Activated T-cell treated with anti-CD3 and anti-CD28 coated beads, Interleukin-2, amount 50 U/mL, for 4 hours (primary cell): Measurements from ENCODE around the gene MDK. TPM values are rescaled to one million over a fixed set of nuclear protein-coding genes. Genes with fewer than 3 reads are reported as not detected.

Source experiments
- ATAC-seq, 2 donors: fragments of 200-7000 bp; cut with Tn5 transposase; one replicate each; pipeline ENCODE4 v1.10.0; 2021
- DNase-seq: peaks from one replicate; pipeline ENCODE4 v3.0.0-alpha.2; 2020
- H3K27me3 Mint-ChIP-seq: one replicate; pipeline ENCODE4 v1.8.0; 2021; ENCODE audit warnings: low read depth, mixed read lengths
- H3K36me3 Mint-ChIP-seq: one replicate; pipeline ENCODE4 v1.8.0; 2022; ENCODE audit warnings: mixed read lengths; ENCODE audit not compliant: insufficient read depth
- H3K4me1 Mint-ChIP-seq: one replicate; pipeline ENCODE4 v1.8.0; 2021; ENCODE audit warnings: low read depth, mixed read lengths
- H3K4me3 Mint-ChIP-seq: one replicate; pipeline ENCODE4 v1.8.0; 2021; ENCODE audit warnings: mild to moderate bottlenecking, moderate library complexity, mixed read lengths
- H3K9me3 Mint-ChIP-seq: one replicate; pipeline ENCODE4 v1.8.0; 2021; ENCODE audit warnings: mixed read lengths
- total RNA-seq, 3 donors: library from RNA; stranded (reverse); gene quantifications; one replicate each; pipeline ENCODE4 v1.2.1, GENCODE V29; 2021

The MDK gene
- total RNA-seq, 3 donors from 2014 or later = 2.1 to 3.0 (median 2.9) TPM

DNA sequence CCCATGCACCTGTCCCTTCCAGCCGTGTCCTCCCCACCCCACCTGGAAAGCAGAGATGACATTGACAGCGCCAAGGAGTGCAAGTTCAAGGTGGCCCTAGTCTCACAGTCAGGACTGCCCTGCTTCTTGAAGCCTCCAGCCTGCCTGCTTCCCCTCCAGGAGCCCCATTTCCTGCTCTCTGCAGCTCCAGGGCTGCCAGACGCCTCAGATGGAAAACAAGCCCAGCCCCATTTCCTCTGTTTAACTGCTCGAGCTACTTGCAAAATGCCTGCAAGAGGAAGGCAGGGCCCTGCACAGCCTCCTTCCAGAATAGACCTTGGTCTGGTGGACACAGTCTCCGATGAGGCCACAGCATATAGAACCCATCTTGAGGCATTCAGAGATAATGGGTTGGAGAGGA lies 39.2 kb upstream of the MDK start:
- no peaks in the 10 kb centered on the region for H3K27me3 Mint-ChIP-seq
- H3K4me3 Mint-ChIP-seq = no peak overlapping the region
- no peaks in the 10 kb centered on the region for H3K9me3 Mint-ChIP-seq

DNA sequence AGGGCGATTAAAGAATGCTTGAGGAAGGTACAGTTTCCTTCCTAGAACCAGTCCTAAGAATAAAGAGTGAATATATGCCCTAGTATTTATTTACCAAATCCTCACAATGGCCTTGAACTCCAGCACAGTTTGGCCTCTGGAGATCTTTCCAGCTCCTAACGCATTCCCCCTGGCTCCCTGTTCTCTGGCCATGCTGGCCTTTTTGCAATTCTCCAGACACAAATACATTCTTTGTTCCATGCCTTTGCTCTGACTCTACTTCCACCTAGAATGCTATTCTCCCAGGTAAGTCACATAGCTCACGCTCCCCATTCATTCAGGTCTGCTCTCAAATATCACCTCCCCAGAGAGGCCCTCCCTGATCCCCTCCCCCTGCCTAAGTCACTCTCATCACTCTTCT lies 37.9 kb upstream of the MDK start:
- ATAC-seq = no peak
- Mint-ChIP-seq H3K27me3 (no peaks in the 10 kb centered on the region), H3K36me3 (no peaks in the 10 kb centered on the region), H3K9me3 (no peaks in the 10 kb centered on the region), H3K4me3 (no peak overlapping the region), H3K4me1 (peaks cover 75% of the 10 kb centered on the region)
- DNase-seq = no peak

More for the DNA sequence above, 39.2 kb upstream of the MDK start:
- ATAC-seq = no peak
- Mint-ChIP-seq H3K4me1 (peaks cover 80% of the 10 kb centered on the region), H3K36me3 (no peaks in the 10 kb centered on the region)
- no peak for DNase-seq

DNA sequence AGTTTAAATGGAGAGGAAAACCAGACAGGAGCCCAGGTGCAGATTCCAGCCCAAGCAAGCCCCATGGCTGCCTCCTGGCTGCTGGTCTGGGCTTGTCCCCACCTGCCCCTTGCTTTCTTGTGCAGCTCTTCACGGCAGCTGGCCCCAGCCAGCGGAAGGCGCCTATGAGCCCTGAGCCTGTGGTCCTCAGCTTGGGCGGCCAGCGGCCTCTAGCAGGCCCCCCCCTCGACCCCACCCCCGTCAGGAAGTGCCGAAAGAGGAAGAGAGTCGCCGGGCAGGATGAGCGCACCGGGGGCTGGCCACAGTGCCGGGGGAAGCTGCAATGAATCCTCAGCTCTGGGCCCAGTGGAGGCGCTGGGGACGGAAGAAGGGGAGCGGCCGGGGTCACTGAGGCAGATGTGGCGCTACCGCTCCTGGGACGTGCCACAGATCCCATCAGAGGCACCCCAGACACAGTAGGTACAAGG lies 36.3 kb upstream of the MDK start:
- no peaks in the 10 kb centered on the region for H3K9me3 Mint-ChIP-seq
- H3K4me3 Mint-ChIP-seq = peak overlapping the region; percentile 84
- no peaks in the 10 kb centered on the region for H3K27me3 Mint-ChIP-seq
- ATAC-seq (no peak), DNase-seq (no peak)
- H3K4me1 Mint-ChIP-seq = peaks cover 77% of the 10 kb centered on the region
- H3K36me3 Mint-ChIP-seq = no peaks in the 10 kb centered on the region

DNA sequence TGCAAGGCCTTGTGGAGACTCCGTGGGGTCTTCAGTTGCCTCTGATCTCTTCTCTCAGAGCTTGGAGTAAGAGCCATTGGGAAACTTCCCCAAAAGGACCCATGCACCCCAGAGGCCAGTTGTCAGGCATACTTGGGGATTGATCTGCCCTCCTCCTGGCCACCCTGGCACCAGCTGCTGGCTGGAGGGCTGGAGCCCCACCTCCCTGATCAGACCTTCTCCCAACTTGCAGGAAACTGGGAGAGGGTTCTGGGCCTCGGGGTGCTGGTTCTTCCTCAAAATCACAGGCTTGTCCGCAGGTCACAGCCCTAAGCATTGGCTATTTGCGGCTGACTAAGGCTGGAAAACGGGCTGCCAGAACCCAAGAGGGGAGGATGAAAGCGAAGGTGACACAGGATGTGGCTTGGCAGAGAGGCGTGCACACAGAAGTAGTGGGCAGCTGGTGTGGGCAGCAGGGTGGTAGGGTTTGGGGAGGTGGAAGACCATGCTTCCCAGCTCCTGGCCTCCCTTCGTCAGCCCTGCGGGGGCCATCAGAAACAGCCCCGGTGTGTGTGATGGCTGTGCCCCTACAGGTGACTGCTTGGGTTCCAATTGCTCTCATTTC lies 35.5 kb upstream of the MDK start:
- Mint-ChIP-seq H3K9me3 (no peaks in the 10 kb centered on the region), H3K4me1 (peaks cover 84% of the 10 kb centered on the region), H3K36me3 (no peaks in the 10 kb centered on the region), H3K27me3 (no peaks in the 10 kb centered on the region), H3K4me3 (peak overlapping the region; percentile 84)
- no peak for DNase-seq
- ATAC-seq = no peak

- no peaks in the 10 kb centered on the region for H3K9me3 Mint-ChIP-seq
Measured at GRCh38 chr11:46346886-46347636, 34.4 kb upstream of the MDK start, which contains the start of gene DGKZ. Gene DGKZ, plus strand, starts transcription at chr11:46347463. Its CDS starts 197 bp downstream, at chr11:46347660.

DNA sequence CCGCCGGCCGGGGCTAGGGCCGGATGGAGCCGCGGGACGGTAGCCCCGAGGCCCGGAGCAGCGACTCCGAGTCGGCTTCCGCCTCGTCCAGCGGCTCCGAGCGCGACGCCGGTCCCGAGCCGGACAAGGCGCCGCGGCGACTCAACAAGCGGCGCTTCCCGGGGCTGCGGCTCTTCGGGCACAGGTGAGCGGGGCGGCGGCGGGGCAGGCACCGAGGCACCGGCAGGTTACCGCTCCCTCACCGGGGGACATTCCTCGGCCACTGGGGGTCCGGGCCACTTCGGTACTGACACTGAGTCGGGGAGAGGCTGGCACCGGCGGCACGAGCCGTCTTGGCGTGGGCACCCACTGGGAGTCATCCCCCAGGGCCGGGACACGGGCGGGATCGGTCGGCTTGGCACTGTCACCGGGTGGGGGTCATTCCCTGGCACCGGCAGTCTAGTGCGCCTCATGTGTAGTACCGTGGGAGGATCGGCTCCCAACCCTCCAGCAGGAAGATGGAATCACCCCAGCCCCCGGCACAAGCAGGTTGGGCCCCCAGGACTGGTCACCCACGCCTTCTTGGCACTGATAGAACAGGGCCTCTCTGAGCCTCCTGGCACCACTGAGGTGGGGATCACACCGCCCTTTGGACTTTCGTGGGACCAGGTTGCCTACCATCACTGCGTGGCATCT lies 33.7 kb upstream of the MDK start:
- H3K4me3 Mint-ChIP-seq = peak overlapping the region; percentile 92
- H3K4me1 Mint-ChIP-seq = peaks cover 82% of the 10 kb centered on the region
- ATAC-seq = peak; percentile 1
- H3K27me3 Mint-ChIP-seq = no peaks in the 10 kb centered on the region
- no peaks in the 10 kb centered on the region for H3K9me3 Mint-ChIP-seq
- DNase-seq = no peak
- no peaks in the 10 kb centered on the region for H3K36me3 Mint-ChIP-seq

More at GRCh38 chr11:46346886-46347636, 34.4 kb upstream of the MDK start, which contains the start of gene DGKZ:
- ATAC-seq (peak; percentile 72), DNase-seq (peak; percentile 84)
- H3K36me3 Mint-ChIP-seq = no peaks in the 10 kb centered on the region
- no peaks in the 10 kb centered on the region for H3K27me3 Mint-ChIP-seq
- peaks cover 84% of the 10 kb centered on the region for H3K4me1 Mint-ChIP-seq
- H3K4me3 Mint-ChIP-seq = peak within 1 kb of the TSS; percentile 92

GRCh38 chr11:46348566-46349401 lies 32.7 kb upstream of the MDK start:
- Mint-ChIP-seq H3K4me3 (peak overlapping the region; percentile 92), H3K9me3 (no peaks in the 10 kb centered on the region), H3K36me3 (no peaks in the 10 kb centered on the region)

DNA sequence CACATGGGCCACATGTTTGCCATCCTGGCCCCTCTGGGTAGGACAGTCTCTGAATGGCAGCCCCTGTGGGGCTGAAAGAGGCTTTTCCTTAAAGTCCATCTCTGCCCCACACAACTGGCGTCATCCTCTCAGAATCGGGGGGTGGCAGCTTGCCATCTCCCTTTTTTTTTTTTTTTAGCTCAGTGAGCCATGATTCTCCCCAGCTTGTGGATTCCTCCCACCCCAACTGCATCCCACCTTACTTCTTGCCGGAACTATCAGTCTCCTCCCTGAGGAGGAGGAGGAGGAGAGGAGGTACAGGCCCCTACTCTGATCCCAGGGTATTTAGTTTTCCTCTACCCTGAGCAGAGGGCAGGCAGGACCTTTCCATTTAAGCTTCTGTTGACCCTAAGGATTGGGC lies 30.8 kb upstream of the MDK start:
- Mint-ChIP-seq H3K36me3 (no peaks in the 10 kb centered on the region), H3K4me1 (peaks cover 78% of the 10 kb centered on the region), H3K4me3 (peak overlapping the region; percentile 80), H3K27me3 (no peaks in the 10 kb centered on the region), H3K9me3 (no peaks in the 10 kb centered on the region)
- ATAC-seq = no peak
- DNase-seq = no peak

More at GRCh38 chr11:46348566-46349401, 32.7 kb upstream of the MDK start:
- peak; percentile 5 to 14 for ATAC-seq
- H3K4me1 Mint-ChIP-seq = peaks cover 83% of the 10 kb centered on the region
- DNase-seq = peak; percentile 48
- no peaks in the 10 kb centered on the region for H3K27me3 Mint-ChIP-seq

DNA sequence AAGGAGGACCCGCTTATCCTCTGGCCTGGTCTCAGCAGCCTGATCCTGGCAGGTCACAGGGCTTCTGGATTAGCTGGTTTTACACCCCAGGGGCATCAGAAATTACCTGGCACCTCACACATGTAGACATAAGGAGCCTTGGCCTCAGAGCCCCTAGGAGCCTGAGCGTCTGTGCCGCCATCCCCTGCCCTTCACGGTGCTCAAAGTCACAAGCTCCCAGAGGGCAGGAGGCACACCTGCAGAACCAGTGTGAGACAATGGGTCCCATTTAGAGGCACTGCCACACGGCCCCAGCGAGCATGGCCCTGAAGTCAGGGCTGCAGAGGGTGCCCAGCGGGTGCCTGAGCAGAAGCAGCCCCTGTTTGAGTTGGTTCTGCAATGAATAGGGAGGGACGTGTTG lies 30.3 kb upstream of the MDK start:
- Mint-ChIP-seq H3K27me3 (no peaks in the 10 kb centered on the region), H3K4me1 (peaks cover 77% of the 10 kb centered on the region), H3K9me3 (no peaks in the 10 kb centered on the region), H3K36me3 (peaks cover 1% of the 10 kb centered on the region), H3K4me3 (peak overlapping the region; percentile 80)
- ATAC-seq (no peak), DNase-seq (no peak)

DNA sequence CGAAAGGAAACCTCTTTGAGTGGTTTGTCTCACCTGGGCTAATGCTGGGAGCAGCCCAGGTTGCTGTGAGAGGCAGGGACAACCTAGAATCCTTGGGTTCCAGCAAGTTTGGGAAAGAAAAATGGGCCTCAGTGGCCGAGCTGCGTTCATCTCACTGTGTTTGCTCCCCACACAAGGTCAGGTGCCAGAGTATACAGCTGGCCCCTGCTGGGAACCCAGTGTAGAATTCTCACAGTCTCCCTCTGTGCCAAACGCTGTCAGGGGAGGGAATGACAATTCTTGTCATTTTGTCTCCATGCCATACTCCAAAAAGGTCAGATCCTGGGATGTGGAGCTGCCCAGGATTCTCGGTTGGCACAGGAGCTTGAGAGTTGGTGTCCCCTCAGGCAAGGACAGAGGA lies 29.9 kb upstream of the MDK start:
- no peaks in the 10 kb centered on the region for H3K9me3 Mint-ChIP-seq
- peaks cover 77% of the 10 kb centered on the region for H3K4me1 Mint-ChIP-seq
- peak overlapping the region; percentile 80 for H3K4me3 Mint-ChIP-seq
- peaks cover 4% of the 10 kb centered on the region for H3K36me3 Mint-ChIP-seq
- H3K27me3 Mint-ChIP-seq = no peaks in the 10 kb centered on the region
- DNase-seq = no peak
- ATAC-seq = no peak

DNA sequence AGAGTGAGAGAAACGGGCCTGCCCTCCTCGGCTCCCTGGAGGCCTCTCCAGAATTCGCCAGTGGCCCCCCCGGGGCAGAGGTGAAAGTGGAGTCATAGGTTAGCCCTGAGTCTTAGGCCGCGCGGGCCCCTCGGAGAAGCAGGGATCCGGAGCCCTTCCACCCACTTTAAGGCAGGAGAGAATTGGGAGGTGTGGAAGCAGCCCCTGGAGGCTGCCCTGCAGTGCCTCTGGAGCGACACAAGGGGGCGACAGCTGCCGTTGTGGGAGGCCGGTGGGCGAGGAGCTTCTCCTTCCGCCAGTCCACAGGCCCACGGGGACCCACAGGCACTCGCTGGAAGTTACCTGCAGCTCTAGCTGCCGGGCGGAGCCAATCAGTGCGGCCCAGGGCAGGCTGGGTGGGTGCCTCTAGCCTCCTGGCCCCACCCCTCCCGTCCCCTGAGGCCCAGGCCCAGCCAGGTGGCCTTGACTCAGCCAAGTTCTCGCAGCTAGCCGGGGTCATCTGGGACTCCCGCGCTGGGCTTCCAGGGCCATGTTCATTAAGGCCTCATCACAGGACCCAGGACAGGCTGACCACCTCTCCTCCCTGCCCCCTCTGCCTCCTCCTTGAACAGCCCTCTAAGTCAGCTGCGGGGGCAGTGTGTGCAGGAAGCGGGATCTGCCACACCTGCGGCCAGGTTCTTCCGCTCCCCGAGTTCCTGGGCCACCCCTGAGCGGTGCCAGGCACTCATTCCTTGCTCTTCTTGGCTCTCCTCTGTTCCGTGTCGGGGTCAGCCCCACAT lies 29.2 kb upstream of the MDK start:
- peak overlapping the region; percentile 80 for H3K4me3 Mint-ChIP-seq
- ATAC-seq (peak; percentile 33 to 50), DNase-seq (peak; percentile 72)
- H3K4me1 Mint-ChIP-seq = peaks cover 79% of the 10 kb centered on the region
- H3K27me3 Mint-ChIP-seq = no peaks in the 10 kb centered on the region
- no peaks in the 10 kb centered on the region for H3K9me3 Mint-ChIP-seq
- peaks cover 4% of the 10 kb centered on the region for H3K36me3 Mint-ChIP-seq

GRCh38 chr11:46353698-46354097 lies 27.8 kb upstream of the MDK start:
- peak overlapping the region; percentile 80 for H3K4me3 Mint-ChIP-seq
- H3K36me3 Mint-ChIP-seq = peaks cover 4% of the 10 kb centered on the region
- no peaks in the 10 kb centered on the region for H3K27me3 Mint-ChIP-seq
- peaks cover 87% of the 10 kb centered on the region for H3K4me1 Mint-ChIP-seq
- ATAC-seq (peak; percentile 28 to 34), DNase-seq (peak; percentile 70)
- no peaks in the 10 kb centered on the region for H3K9me3 Mint-ChIP-seq

DNA sequence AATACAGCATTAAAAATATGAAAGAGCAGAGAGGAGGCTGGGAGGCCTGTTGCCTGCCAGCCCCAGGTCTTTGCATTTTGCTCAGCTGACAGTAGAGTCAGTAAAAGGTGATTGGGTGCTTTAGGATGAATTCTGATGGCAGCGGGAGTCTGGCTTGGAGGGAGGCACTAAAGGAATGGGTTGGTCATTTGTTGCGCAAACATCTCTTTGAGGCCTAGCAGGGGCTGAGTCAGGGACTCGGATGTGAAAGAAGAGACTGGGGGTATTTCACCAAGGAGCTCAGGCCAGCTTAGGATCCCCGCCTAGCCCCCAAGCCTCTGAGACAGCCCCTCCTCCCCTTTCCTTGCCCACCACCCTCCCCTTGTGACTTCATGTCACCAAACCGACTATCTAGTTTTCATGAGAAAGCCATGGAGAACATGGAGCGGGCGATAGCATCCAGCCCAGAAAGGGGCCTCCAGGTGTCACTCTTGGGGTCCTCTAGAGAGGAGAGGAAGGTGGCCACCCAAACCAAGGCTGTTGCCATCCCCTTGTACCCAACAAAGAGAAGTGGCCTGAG lies 24.5 kb upstream of the MDK start:
- Mint-ChIP-seq H3K36me3 (peaks cover 4% of the 10 kb centered on the region), H3K27me3 (no peaks in the 10 kb centered on the region), H3K4me1 (peaks cover 72% of the 10 kb centered on the region), H3K9me3 (no peaks in the 10 kb centered on the region), H3K4me3 (no peak overlapping the region)
- ATAC-seq (no peak), DNase-seq (no peak)
